Heart right ventricle (tissue), 16 donors: ENCODE data around the gene PAK4. TPM values are rescaled to one million over a fixed set of nuclear protein-coding genes. Genes with fewer than 3 reads are reported as not detected.

Source experiments
- ATAC-seq, 8 donors: fragments of 200-7000 bp; cut with Tn5 transposase; one replicate each; pipeline ENCODE4 v1.9.1; 2020; ENCODE audit warnings: mild to moderate bottlenecking in 8 of 8, moderate library complexity in 8 of 8, moderate number of reproducible peaks in 1 of 8
- DNase-seq, 2 donors: peaks; one replicate each; pipeline ENCODE4 v3.0.0-alpha.2; 2020
- H3K27ac ChIP-seq, 10 donors: fragments of 200-600 bp; sonication (generic) in 2 of 10; one replicate each; pipeline versions ENCODE4 v1.5.0 to v1.8.0; 2020 to 2022; ENCODE audit warnings: mild to moderate bottlenecking in 3 of 10
- H3K27me3 ChIP-seq, 7 donors: fragments of 200-600 bp; one replicate each; pipeline ENCODE4 v1.8.0; 2021 to 2022; ENCODE audit warnings: mild to moderate bottlenecking in 2 of 7
- H3K36me3 ChIP-seq, 9 donors: fragments of 200-600 bp; sonication (generic) in 1 of 9; one replicate each; pipeline versions ENCODE4 v1.5.0 to v1.8.0; 2020 to 2022; ENCODE audit warnings: mild to moderate bottlenecking in 2 of 9
- H3K4me1 ChIP-seq, 9 donors: fragments of 200-600 bp; sonication (generic) in 1 of 9; one replicate each; pipeline versions ENCODE4 v1.5.0 to v1.8.0; 2020 to 2022; ENCODE audit warnings: mild to moderate bottlenecking in 4 of 9
- H3K4me3 ChIP-seq, 10 donors: fragments of 200-600 bp; sonication (generic) in 2 of 10; one replicate each; pipeline versions ENCODE4 v1.5.0 to v1.8.0; 2020 to 2022; ENCODE audit warnings: mild to moderate bottlenecking in 7 of 10, moderate library complexity in 2 of 10
- H3K9me3 ChIP-seq, 11 donors: fragments of 200-600 bp in 10 of 11; sonication (generic) in 2 of 11; one replicate each; pipeline versions ENCODE4 v1.5.0 to v1.8.0; 2013 to 2022; ENCODE audit warnings: mild to moderate bottlenecking in 2 of 11, control low read depth in 1 of 11, moderate library complexity in 1 of 11
- WGBS, 2 donors: extraction: QIAGEN DNeasy Blood & Tissue Kit; methylation state at CpG; one replicate each; pipeline ENCODE4 v1.1.7; 2013; ENCODE audit warnings: inconsistent platforms in 1 of 2; 5-methylcytosine and 5-hydroxymethylcytosine counted together
- intact Hi-C, 10 donors: fragments of 100-400 bp; cut with DNase I; formaldehyde crosslinking; loops; one replicate each; pipeline versions ENCODE4 v1.11.1 to v1.14.2; 2022
- polyA plus RNA-seq, 2 donors: library from polyadenylated mRNA; stranded (reverse); fragments of 200-250 nt; gene quantifications; one replicate each; pipeline ENCODE4 v1.2.3, GENCODE V29; 2013
- total RNA-seq, 10 donors: library from RNA; stranded (reverse); fragmentation: NEBNext Ultra II Directional in 3 of 10; extraction: Animal tissue kit (Norgen Biotek cat#: 25700) in 3 of 10; gene quantifications; one replicate each; pipeline versions ENCODE4 v1.2.1 to v1.2.4, GENCODE V29; 2021 to 2023
- TF ChIP-seq, protein P1 (sequence below), 9 donors: fragments of 200-600 bp; sonication (generic) in 2 of 9; IDR thresholded peaks; one replicate each; pipeline versions ENCODE4 v1.5.0 to v1.8.0; 2021 to 2022; ENCODE audit warnings: antibody characterized with exemption in 9 of 9, mild to moderate bottlenecking in 5 of 9, moderate library complexity in 1 of 9
- donor health status: Arrhythmogenic right ventricular cardiomyopathy.
- donor health status: ischemic (EF 13 %, LVEDD 7.1; RV severe dilation, severe dysfunction).
- donor health status: healthy with polysubstance abuse.
- donor health status: DM: no; HTN: yes; CAD: no.
- donor health status: DM: no; HTN: no; CAD: no.
- donor health status: ischemic (EF 25% LVEDD 6.9; RV normal size, moderate dysfunction).
- donor health status: ischemic (EF 25% LVEDD 5.7; RV mildly dilated, moderate dysfunction).
- donor health status: healthy.
- donor health status: DM: yes; HTN: yes; CAD: no.
- donor health status: Ischemic cardiomyopathy.
- donor health status: ischemic (EF 35%, LVEDD 5.7; RV mildly dilated, moderate dysfunction).
- donor health status: nonischemic (EF 11% LVEDD 7.7; RV severe dilation, severe dysfunction).
- donor health status: DM: yes; HTN: yes; CAD: no.
- donor health status: PGD.
- donor health status: ischemic (EF 29% LVEDD 5.4; RV normal size, mild dysfunction).
- donor health status: nonischemic (EF 23%, LVEDD 6.1; RV moderate dilation, normal function).

PAK4 gene
- total and polyA plus RNA-seq, 12 donors: 8.6 to 22.4 (median 16.1) TPM

DNA sequence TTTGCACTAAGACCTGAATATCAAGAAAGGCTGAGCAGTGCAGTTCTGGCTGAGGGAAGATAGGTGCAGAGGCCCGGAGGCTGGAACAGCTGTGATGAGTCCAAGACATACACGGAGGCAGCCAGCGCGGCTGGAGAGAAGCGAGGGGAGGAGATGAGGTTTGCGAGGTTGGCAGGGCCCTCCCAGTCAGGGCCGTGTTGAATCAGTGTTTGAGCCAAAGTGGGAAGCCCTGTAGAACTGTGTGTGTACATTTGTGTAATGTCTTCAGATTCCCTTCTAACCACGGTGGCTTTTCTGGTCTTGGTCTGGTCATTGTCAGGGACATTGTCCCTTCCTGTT is 34.9 kb downstream of the PAK4 start:
- intact Hi-C loops: no loop called here
- ATAC-seq (peak in 5 of 8 donors; percentile 7 to 68 (median 47)), DNase-seq (peak in 1 of 2 donors; percentile 39)
- peaks cover 0 to 38% (median 25%) of the 10 kb centered on the region in 9 donors for H3K4me1 ChIP-seq
- no peaks in the 10 kb centered on the region for H3K9me3 ChIP-seq
- H3K27ac ChIP-seq: peak overlapping the region in 1 of 10 donors; percentile 40
- no peaks in the 10 kb centered on the region for H3K27me3 ChIP-seq
- TF ChIP-seq, protein P1, sequence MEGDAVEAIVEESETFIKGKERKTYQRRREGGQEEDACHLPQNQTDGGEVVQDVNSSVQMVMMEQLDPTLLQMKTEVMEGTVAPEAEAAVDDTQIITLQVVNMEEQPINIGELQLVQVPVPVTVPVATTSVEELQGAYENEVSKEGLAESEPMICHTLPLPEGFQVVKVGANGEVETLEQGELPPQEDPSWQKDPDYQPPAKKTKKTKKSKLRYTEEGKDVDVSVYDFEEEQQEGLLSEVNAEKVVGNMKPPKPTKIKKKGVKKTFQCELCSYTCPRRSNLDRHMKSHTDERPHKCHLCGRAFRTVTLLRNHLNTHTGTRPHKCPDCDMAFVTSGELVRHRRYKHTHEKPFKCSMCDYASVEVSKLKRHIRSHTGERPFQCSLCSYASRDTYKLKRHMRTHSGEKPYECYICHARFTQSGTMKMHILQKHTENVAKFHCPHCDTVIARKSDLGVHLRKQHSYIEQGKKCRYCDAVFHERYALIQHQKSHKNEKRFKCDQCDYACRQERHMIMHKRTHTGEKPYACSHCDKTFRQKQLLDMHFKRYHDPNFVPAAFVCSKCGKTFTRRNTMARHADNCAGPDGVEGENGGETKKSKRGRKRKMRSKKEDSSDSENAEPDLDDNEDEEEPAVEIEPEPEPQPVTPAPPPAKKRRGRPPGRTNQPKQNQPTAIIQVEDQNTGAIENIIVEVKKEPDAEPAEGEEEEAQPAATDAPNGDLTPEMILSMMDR (IDR thresholded peaks at IDR 0.05): no peak
- no peak overlapping the region for H3K4me3 ChIP-seq
- H3K36me3 ChIP-seq: no peaks in the 10 kb centered on the region
- WGBS, 2 donors: 58 to 60% methylated on average over 8 of the region's 8 CpGs

DNA sequence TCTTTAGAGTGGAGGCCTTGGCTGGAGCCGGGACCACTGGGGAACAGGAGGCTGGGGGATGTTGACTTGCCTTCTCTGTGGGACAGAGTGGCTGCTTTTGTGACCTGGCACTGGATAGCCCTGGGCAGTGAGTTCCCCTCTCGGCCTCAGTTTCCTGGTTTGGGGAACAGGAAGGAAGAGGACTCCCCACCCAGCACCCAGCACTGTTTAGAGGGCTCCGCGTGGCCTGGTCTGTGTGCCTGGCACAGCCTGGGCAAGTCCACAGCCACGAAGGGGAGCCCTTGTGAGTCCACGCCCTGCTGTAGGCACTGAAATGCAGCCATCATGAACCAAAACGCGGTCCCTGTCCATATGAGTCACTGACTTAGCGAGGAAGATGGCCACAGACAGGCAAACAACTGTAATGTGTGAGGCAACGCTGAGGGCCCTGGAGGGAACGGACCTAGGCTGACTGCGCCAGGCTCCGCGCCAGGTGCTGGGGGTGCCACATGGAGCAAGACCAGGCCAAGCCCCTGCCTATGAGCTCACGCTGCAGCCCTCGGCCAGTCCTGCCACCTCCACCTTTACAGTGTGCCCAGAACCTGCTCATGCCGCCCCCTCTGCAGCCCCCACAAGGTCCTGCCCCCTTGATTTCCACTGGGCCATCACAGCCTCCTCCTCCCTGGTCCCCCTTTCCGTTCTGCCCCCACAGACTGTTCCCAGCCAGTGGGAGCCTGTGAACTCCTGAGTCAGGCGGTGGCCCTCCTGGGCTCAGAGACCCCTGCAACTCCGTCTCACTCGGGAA is 35.5 kb downstream of the PAK4 start:
- intact Hi-C loops: no loop called here
- no peak for DNase-seq
- WGBS, 2 donors: 88 to 89% methylated on average over 21 of the region's 21 CpGs
- Histone ChIP-seq H3K27ac (peak overlapping the region in 1 of 10 donors; percentile 40), H3K4me1 (peaks cover 0 to 41% (median 25%) of the 10 kb centered on the region in 9 donors), H3K4me3 (no peak overlapping the region), H3K27me3 (no peaks in the 10 kb centered on the region), H3K9me3 (no peaks in the 10 kb centered on the region), H3K36me3 (no peaks in the 10 kb centered on the region)
- no peak for ATAC-seq
- TF ChIP-seq, protein P1 (IDR thresholded peaks at IDR 0.05): no peak

DNA sequence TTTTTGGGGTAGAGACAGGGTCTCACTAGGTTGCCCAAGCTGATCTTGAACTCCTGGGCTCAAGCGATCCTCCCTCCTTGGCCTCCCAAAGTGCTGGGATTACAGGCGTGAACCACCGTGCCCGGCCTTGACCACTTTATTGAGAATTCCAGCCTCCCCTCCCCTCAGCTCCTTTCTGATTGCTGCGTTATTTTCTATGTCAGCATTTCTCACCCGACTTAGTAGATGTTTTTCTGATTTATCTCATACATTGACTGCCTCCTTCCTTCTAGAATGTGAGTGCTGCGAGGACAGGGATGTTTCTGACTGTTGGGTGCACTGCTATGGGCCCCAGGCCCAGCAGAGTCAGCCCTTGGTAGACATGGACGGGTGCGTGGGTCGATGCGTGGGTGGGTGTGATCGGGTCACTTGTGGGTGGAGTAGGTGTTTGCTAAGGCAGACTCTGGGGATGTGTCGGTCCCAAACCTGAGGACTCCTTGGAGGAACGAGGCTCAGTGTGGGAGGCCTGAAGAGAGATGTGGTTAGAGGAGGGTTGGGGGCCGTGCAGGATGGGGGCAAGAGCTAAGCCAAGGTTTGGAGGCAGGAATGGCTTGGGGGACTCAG is 37.0 kb downstream of the PAK4 start:
- Histone ChIP-seq H3K4me1 (peaks cover 0 to 46% (median 26%) of the 10 kb centered on the region in 9 donors), H3K9me3 (no peaks in the 10 kb centered on the region), H3K4me3 (no peak overlapping the region), H3K27me3 (no peaks in the 10 kb centered on the region), H3K27ac (no peak overlapping the region), H3K36me3 (no peaks in the 10 kb centered on the region)
- ATAC-seq (no peak), DNase-seq (no peak)
- TF ChIP-seq, protein P1 (IDR thresholded peaks at IDR 0.05): no peak
- 88 to 93% methylated on average over 15 of the region's 15 CpGs for WGBS, 2 donors
- intact Hi-C loops: no loop called here

DNA sequence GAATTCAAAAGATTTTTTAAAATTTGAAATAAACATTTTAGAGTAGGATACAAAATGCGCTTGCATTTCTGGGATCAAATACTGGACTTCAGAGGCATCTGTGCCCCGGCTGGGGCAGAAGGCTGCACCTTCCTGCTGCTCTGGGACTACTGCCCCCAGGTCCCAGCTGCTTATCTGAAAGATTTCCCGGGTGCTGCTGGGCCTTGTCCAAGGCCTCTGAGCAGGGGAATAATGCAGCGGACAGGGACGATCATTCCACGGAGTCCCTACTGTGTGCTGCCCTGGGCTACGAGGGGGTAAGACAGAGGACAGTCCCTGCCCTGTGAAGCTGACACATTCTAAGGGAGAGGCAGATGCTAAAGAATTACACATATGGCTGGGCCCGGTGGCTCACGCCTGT is 38.0 kb downstream of the PAK4 start:
- 77 to 88% methylated on average over 9 of the region's 9 CpGs for WGBS, 2 donors
- DNase-seq (no peak), ATAC-seq (no peak)
- H3K4me3 ChIP-seq: no peak overlapping the region
- TF ChIP-seq, protein P1 (IDR thresholded peaks at IDR 0.05): no peak
- no peaks in the 10 kb centered on the region for H3K36me3 ChIP-seq
- H3K4me1 ChIP-seq: peaks cover 0 to 37% (median 21%) of the 10 kb centered on the region in 9 donors
- H3K27me3 ChIP-seq: no peaks in the 10 kb centered on the region
- no peaks in the 10 kb centered on the region for H3K9me3 ChIP-seq
- no peak overlapping the region for H3K27ac ChIP-seq
- intact Hi-C loops: no loop called here
